ENCODE data around the gene TMEM214.

Gene TMEM214

GRCh38 chr2:27000995-27001394, 31.8 kb upstream of the TMEM214 start:
- Histone ChIP-seq H4K20me1 (ENCODE audit: insufficient read depth, low read length, poor library complexity, severe bottlenecking) (no peaks in the 10 kb centered on the region), H3K9me3 (ENCODE audit: insufficient read depth, low read depth, low read length) (no peaks in the 10 kb centered on the region), H3K9me2 (replicated peaks; ENCODE audit: low read depth, low read length) (no peaks in the 10 kb centered on the region), H3K4me2 (ENCODE audit: low read depth, low read length, poor library complexity, severe bottlenecking) (no peak overlapping the region), H3K4me3 (ENCODE audit: low read length, poor library complexity, severe bottlenecking) (no peak overlapping the region), H3K27me3 (ENCODE audit: insufficient read depth, low read length, poor library complexity, severe bottlenecking) (no peaks in the 10 kb centered on the region), H3K36me3 (ENCODE audit: insufficient read depth, low read length) (no peaks in the 10 kb centered on the region), H3K4me1 (ENCODE audit: insufficient read depth, low read length, poor library complexity, severe bottlenecking) (no peaks in the 10 kb centered on the region), H3K79me2 (ENCODE audit: insufficient read depth, low read length) (no peaks in the 10 kb centered on the region), H3K9ac (ENCODE audit: low read depth, low read length, poor library complexity, severe bottlenecking) (no peak overlapping the region), H3F3A (ENCODE audit: low read depth) (no peaks in the 10 kb centered on the region), H2AFZ (ENCODE audit: low read length) (no peak overlapping the region)
- no peak for TF ChIP-seq CTCF (conservative IDR thresholded peaks at IDR 0.05; ENCODE audit: low read length)
- TF ChIP-seq EZH2phosphoT487 (IDR thresholded peaks at IDR 0.05; ENCODE audit: borderline replicate concordance) = no peak

GRCh38 chr2:27001950-27002349, 30.8 kb upstream of the TMEM214 start:
- no peak overlapping the region for H3K4me3 ChIP-seq (ENCODE audit: low read length, poor library complexity, severe bottlenecking)
- H3K9me2 ChIP-seq (replicated peaks; ENCODE audit: low read depth, low read length) = no peaks in the 10 kb centered on the region
- no peaks in the 10 kb centered on the region for H3K79me2 ChIP-seq (ENCODE audit: insufficient read depth, low read length)
- H3K36me3 ChIP-seq (ENCODE audit: insufficient read depth, low read length) = no peaks in the 10 kb centered on the region
- no peaks in the 10 kb centered on the region for H3K27me3 ChIP-seq (ENCODE audit: insufficient read depth, low read length, poor library complexity, severe bottlenecking)
- TF ChIP-seq EZH2phosphoT487 (IDR thresholded peaks at IDR 0.05; ENCODE audit: borderline replicate concordance) (no peak), CTCF (conservative IDR thresholded peaks at IDR 0.05; ENCODE audit: low read length) (no peak)
- H2AFZ ChIP-seq (ENCODE audit: low read length) = no peak overlapping the region
- no peak overlapping the region for H3K9ac ChIP-seq (ENCODE audit: low read depth, low read length, poor library complexity, severe bottlenecking)
- H3K4me2 ChIP-seq (ENCODE audit: low read depth, low read length, poor library complexity, severe bottlenecking) = no peak overlapping the region
- H4K20me1 ChIP-seq (ENCODE audit: insufficient read depth, low read length, poor library complexity, severe bottlenecking) = no peaks in the 10 kb centered on the region
- H3F3A ChIP-seq (ENCODE audit: low read depth) = no peaks in the 10 kb centered on the region
- H3K4me1 ChIP-seq (ENCODE audit: insufficient read depth, low read length, poor library complexity, severe bottlenecking) = no peaks in the 10 kb centered on the region
- H3K9me3 ChIP-seq (ENCODE audit: insufficient read depth, low read depth, low read length) = no peaks in the 10 kb centered on the region

- no peaks in the 10 kb centered on the region for H3K79me2 ChIP-seq (ENCODE audit: insufficient read depth, low read length)
- H3K4me3 ChIP-seq (ENCODE audit: low read length, poor library complexity, severe bottlenecking) = no peak overlapping the region
- H3K9me3 ChIP-seq (ENCODE audit: insufficient read depth, low read depth, low read length) = no peaks in the 10 kb centered on the region
- no peak overlapping the region for H3K4me2 ChIP-seq (ENCODE audit: low read depth, low read length, poor library complexity, severe bottlenecking)
- no peak for TF ChIP-seq EZH2phosphoT487 (IDR thresholded peaks at IDR 0.05; ENCODE audit: borderline replicate concordance)
- no peak for TF ChIP-seq CTCF (conservative IDR thresholded peaks at IDR 0.05; ENCODE audit: low read length)
- H4K20me1 ChIP-seq (ENCODE audit: insufficient read depth, low read length, poor library complexity, severe bottlenecking) = no peaks in the 10 kb centered on the region
- H2AFZ ChIP-seq (ENCODE audit: low read length) = no peak overlapping the region
- H3K27me3 ChIP-seq (ENCODE audit: insufficient read depth, low read length, poor library complexity, severe bottlenecking) = no peaks in the 10 kb centered on the region
- no peaks in the 10 kb centered on the region for H3F3A ChIP-seq (ENCODE audit: low read depth)
- H3K36me3 ChIP-seq (ENCODE audit: insufficient read depth, low read length) = no peaks in the 10 kb centered on the region
- H3K9me2 ChIP-seq (replicated peaks; ENCODE audit: low read depth, low read length) = no peaks in the 10 kb centered on the region
- no peak overlapping the region for H3K9ac ChIP-seq (ENCODE audit: low read depth, low read length, poor library complexity, severe bottlenecking)
- no peaks in the 10 kb centered on the region for H3K4me1 ChIP-seq (ENCODE audit: insufficient read depth, low read length, poor library complexity, severe bottlenecking)
These were observed 29.8 kb upstream of the TMEM214 start for GRCh38 chr2:27003007-27003406.
